Chondrocyte (in vitro differentiated cells): ENCODE results near the gene TMEM145. TPM values are rescaled to one million over a fixed set of nuclear protein-coding genes. Genes with fewer than 3 reads are reported as not detected.

Source experiments
- DNase-seq: peaks from one replicate; pipeline ENCODE4 v3.0.0; 2021; ENCODE audit warnings: mixed read lengths, low spot score
- H3K27ac Mint-ChIP-seq: one replicate; pipeline ENCODE4 v1.8.0; 2021; ENCODE audit warnings: mild to moderate bottlenecking, moderate library complexity, mixed read lengths; ENCODE audit not compliant: unreplicated experiment
- H3K27me3 Mint-ChIP-seq: 2 replicates; pipeline ENCODE4 v1.8.0; 2021; ENCODE audit warnings: low read depth, mixed read lengths
- H3K36me3 Mint-ChIP-seq: 2 replicates; pipeline ENCODE4 v1.8.0; 2021; ENCODE audit warnings: low read depth, mixed read lengths
- H3K4me1 Mint-ChIP-seq: 2 replicates; pipeline ENCODE4 v1.8.0; 2021; ENCODE audit warnings: low read depth, mild to moderate bottlenecking, mixed read lengths
- H3K4me3 Mint-ChIP-seq: one replicate; pipeline ENCODE4 v1.8.0; 2021; ENCODE audit warnings: mild to moderate bottlenecking, moderate library complexity, mixed read lengths; ENCODE audit not compliant: unreplicated experiment
- H3K9me3 Mint-ChIP-seq: 2 replicates; pipeline ENCODE4 v1.8.0; 2021; ENCODE audit warnings: low read depth, mixed read lengths
- total RNA-seq: library from RNA; stranded (reverse); gene quantifications from 3 replicates; pipeline ENCODE4 v1.2.1, GENCODE V29; 2021
- TF ChIP-seq, protein P1 (sequence below): fragments of 200-600 bp; sonication (generic); IDR thresholded peaks from 2 replicates; pipeline ENCODE4 v1.5.0; 2021; ENCODE audit warnings: antibody characterized with exemption, mild to moderate bottlenecking, moderate library complexity

TMEM145 gene
- total RNA-seq, 1 donor from 2014 or later = 0.32 TPM

DNA sequence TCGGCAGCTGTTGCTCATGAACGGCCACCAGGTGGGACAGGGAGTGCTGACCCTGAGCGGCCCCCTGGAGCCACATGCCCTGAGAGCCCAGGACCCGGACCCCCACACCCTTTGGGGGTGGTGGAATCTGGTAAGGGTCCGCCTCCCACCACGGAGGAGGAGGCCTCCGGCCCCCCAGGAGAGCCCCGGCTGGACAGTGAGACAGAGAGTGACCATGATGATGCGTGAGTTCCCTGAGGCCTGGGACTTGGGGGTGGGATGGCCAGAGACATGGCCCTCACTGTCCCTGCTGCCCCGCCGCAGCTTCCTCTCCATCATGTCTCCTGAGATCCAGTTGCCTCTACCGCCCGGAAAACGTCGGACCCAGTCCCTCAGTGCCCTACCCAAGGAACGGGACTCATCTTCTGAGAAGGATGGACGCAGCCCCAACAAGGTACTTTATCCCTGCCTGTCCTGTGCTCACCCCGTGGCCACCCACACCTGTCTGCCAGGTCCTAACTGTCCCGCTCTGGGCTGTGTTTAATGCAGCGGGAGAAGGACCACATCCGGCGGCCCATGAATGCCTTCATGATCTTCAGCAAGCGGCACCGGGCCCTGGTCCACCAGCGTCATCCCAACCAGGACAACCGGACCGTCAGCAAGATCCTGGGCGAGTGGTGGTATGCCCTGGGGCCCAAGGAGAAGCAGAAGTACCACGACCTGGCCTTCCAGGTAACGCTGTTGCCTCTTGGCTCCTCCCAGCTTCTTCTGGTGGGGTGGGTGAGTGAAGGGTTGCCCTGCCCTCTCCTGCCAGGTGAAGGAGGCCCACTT, 25.9 kb upstream of the TMEM145 start:
- Mint-ChIP-seq H3K4me3 (no peak overlapping the region), H3K27me3 (no peaks in the 10 kb centered on the region), H3K27ac (no peak overlapping the region), H3K9me3 (no peaks in the 10 kb centered on the region), H3K4me1 (peaks cover 19% of the 10 kb centered on the region), H3K36me3 (peaks cover 11% of the 10 kb centered on the region)
- no peak for DNase-seq
- TF ChIP-seq, protein P1, sequence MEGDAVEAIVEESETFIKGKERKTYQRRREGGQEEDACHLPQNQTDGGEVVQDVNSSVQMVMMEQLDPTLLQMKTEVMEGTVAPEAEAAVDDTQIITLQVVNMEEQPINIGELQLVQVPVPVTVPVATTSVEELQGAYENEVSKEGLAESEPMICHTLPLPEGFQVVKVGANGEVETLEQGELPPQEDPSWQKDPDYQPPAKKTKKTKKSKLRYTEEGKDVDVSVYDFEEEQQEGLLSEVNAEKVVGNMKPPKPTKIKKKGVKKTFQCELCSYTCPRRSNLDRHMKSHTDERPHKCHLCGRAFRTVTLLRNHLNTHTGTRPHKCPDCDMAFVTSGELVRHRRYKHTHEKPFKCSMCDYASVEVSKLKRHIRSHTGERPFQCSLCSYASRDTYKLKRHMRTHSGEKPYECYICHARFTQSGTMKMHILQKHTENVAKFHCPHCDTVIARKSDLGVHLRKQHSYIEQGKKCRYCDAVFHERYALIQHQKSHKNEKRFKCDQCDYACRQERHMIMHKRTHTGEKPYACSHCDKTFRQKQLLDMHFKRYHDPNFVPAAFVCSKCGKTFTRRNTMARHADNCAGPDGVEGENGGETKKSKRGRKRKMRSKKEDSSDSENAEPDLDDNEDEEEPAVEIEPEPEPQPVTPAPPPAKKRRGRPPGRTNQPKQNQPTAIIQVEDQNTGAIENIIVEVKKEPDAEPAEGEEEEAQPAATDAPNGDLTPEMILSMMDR = no peak

DNA sequence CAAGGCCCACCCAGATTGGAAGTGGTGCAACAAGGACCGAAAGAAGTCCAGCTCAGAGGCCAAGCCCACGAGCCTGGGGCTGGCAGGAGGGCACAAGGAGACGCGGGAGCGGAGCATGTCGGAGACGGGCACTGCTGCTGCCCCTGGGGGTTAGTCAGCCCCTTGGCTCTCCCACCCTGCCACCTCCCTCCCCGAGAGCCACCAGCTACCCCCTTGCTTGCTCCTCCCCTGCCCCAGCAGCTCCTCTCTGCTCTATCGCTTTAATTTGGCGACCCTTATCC, 25.3 kb upstream of the TMEM145 start:
- DNase-seq = no peak
- H3K27ac Mint-ChIP-seq = no peak overlapping the region
- no peak overlapping the region for H3K4me3 Mint-ChIP-seq
- H3K36me3 Mint-ChIP-seq = peaks cover 11% of the 10 kb centered on the region
- TF ChIP-seq, protein P1 = no peak
- no peaks in the 10 kb centered on the region for H3K9me3 Mint-ChIP-seq
- H3K4me1 Mint-ChIP-seq = peaks cover 19% of the 10 kb centered on the region
- no peaks in the 10 kb centered on the region for H3K27me3 Mint-ChIP-seq

DNA sequence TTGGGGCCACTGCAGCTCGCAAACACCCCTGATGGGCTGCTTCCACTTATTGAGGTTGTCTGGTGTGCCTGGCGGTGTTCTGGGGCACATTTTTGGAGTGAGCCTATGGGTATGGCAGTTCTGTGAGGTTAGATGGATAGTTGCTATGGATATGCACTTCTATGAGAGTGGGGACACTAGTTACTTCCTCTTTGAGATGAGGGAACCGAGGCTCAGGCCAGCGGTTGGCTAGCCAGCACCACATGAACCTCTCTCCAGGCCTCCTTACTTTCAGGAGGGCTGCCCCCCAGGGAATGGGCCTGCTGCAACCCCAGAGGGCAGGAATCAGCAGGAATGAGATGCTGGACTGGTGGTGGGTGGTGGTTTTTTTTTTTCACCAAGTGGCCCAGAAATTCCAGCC, 24.7 kb upstream of the TMEM145 start:
- TF ChIP-seq, protein P1 = no peak
- DNase-seq = no peak
- peaks cover 13% of the 10 kb centered on the region for H3K36me3 Mint-ChIP-seq
- H3K4me3 Mint-ChIP-seq = no peak overlapping the region
- H3K9me3 Mint-ChIP-seq = no peaks in the 10 kb centered on the region
- H3K27me3 Mint-ChIP-seq = no peaks in the 10 kb centered on the region
- H3K4me1 Mint-ChIP-seq = peaks cover 19% of the 10 kb centered on the region
- no peak overlapping the region for H3K27ac Mint-ChIP-seq

DNA sequence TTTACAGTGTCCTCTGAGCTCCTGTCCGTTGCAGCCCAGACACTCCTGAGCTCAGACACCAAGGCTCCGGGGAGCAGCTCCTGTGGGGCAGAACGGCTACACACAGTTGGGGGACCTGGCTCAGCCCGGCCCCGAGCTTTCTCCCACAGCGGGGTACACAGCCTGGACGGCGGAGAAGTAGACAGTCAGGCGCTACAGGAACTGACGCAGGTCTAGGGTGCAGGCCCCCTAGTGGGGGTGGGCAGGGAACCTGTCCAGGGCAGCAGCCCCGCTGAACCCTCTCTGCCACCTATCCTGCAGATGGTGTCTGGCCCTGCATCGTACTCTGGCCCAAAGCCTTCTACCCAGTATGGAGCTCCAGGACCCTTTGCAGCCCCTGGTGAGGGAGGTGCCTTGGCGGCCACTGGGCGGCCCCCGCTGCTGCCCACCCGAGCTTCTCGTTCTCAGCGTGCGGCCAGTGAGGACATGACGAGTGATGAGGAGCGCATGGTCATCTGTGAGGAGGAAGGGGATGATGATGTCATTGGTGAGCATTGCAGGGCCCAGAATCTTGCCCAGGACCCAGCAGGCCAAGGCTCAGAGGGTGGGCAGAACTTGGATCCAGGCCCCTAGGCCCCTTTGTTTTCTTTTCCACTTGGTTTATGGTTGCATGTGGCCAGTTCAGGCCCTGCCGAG, 24.1 kb upstream of the TMEM145 start:
- Mint-ChIP-seq H3K9me3 (no peaks in the 10 kb centered on the region), H3K27ac (no peak overlapping the region), H3K27me3 (no peaks in the 10 kb centered on the region), H3K4me1 (peaks cover 19% of the 10 kb centered on the region), H3K4me3 (no peak overlapping the region), H3K36me3 (peaks cover 15% of the 10 kb centered on the region)
- TF ChIP-seq, protein P1 = no peak
- no peak for DNase-seq

DNA sequence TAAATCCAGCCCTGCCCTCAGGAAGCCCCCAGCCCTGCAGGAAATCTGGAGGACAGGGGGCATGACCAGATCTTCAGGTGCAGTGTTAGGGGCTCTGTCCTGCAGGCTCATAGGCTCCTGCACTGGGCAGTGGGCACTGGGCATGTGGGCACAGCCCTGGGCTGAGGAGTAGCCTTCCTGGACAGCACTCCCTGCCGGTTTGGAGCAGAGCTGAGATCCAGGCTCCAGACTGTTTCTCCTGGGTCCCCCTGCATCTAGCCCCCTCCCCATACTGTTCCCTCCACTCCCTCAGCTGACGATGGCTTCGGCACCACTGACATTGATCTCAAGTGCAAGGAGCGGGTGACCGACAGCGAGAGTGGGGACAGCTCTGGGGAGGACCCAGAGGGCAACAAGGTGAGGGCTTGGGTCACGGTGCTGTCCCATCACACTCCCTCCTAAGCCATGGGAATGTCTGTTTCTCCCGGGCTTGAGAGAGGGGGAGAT, 23.5 kb upstream of the TMEM145 start:
- no peak overlapping the region for H3K27ac Mint-ChIP-seq
- DNase-seq = no peak
- no peak overlapping the region for H3K4me3 Mint-ChIP-seq
- TF ChIP-seq, protein P1 = no peak
- H3K4me1 Mint-ChIP-seq = peaks cover 19% of the 10 kb centered on the region
- no peaks in the 10 kb centered on the region for H3K27me3 Mint-ChIP-seq
- no peaks in the 10 kb centered on the region for H3K9me3 Mint-ChIP-seq
- H3K36me3 Mint-ChIP-seq = peaks cover 17% of the 10 kb centered on the region
